GM12892 (cell line): Measurements from ENCODE around the gene LRRTM4.

Experiments
- POLR2A ChIP-seq: IDR thresholded peaks from 2 replicates; pipeline ENCODE4 v1.6.1; 2011; ENCODE audit warnings: low read depth, low read length, control low read depth
- TAF1 ChIP-seq: IDR thresholded peaks from 2 replicates; pipeline ENCODE4 v1.6.1; 2011; ENCODE audit warnings: low read depth, mild to moderate bottlenecking, control low read depth, low read length, borderline replicate concordance

DNA sequence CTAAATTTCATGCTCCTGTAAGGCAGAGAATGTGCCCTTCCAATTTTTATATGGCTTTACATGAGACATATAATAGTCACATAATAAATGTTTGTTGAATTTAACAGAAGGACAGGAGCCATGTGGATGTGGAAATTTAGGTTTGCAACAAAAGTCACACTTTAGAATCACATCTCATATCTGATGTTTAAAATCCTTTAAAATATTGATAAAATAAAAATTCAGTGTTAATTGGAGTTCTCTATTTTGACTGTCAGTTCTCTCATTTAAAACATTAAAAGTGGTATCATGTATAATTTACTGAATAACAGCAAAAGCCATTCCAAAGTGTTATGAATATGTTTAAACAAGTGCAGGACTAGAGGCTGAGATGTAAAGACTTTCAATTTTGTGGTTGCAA lies 594.1 kb downstream of the LRRTM4 start:
- no peak for TF ChIP-seq POLR2A
- no peak for TF ChIP-seq TAF1
